Activated CD4-positive, alpha-beta T cell treated with anti-CD3 and anti-CD28 coated beads for 36 hours (primary cell): ENCODE measurements around the gene DPP9. TPM values are rescaled to one million over a fixed set of nuclear protein-coding genes. Genes with fewer than 3 reads are reported as not detected.

Source experiments
- ATAC-seq: fragments of 200-7000 bp; cut with Tn5 transposase; one replicate; pipeline ENCODE4 v1.10.0; 2021; ENCODE audit warnings: mild to moderate bottlenecking, moderate library complexity
- CTCF ChIA-PET: fragments of 350-600 bp; sonication (Branson Sonifier 250); formaldehyde crosslinking; loops from one replicate; lab custom pipeline; 2021; ENCODE audit warnings: antibody characterized with exemption; lab: Charles Lee
- POLR2A ChIA-PET: fragments of 350-600 bp; sonication (Branson Sonifier 250); formaldehyde crosslinking; loops from one replicate; lab custom pipeline; 2021; ENCODE audit warnings: antibody characterized with exemption, inconsistent platforms; lab: Charles Lee
- DNase-seq: peaks from one replicate; pipeline ENCODE4 v3.0.0-alpha.2; 2020
- H3K27ac Mint-ChIP-seq: one replicate; pipeline ENCODE4 v1.8.0; 2021; ENCODE audit warnings: mixed read lengths
- H3K27me3 Mint-ChIP-seq: one replicate; pipeline ENCODE4 v1.8.0; 2021; ENCODE audit warnings: mixed read lengths
- H3K36me3 Mint-ChIP-seq: one replicate; pipeline ENCODE4 v1.8.0; 2021; ENCODE audit warnings: low read depth, mixed read lengths
- H3K4me1 Mint-ChIP-seq: one replicate; pipeline ENCODE4 v1.8.0; 2021; ENCODE audit warnings: mixed read lengths
- H3K4me3 Mint-ChIP-seq: one replicate; pipeline ENCODE4 v1.8.0; 2021; ENCODE audit warnings: mild to moderate bottlenecking, moderate library complexity, mixed read lengths
- H3K9me3 Mint-ChIP-seq: one replicate; pipeline ENCODE4 v1.8.0; 2021; ENCODE audit warnings: low read depth, mixed read lengths
- intact Hi-C, 2 experiments: fragments of 100-400 bp; cut with DNase I in 1 of 2; cut with micrococcal nuclease in 1 of 2; formaldehyde crosslinking; loops; one replicate each; pipeline versions ENCODE4 v1.14.2 to v1.15.1; 2022 to 2024; cut with DNase I, micrococcal nuclease
- total RNA-seq, 2 experiments: library from RNA; stranded (reverse); gene quantifications; one replicate each; pipeline ENCODE4 v1.2.3, GENCODE V29; 2021

DPP9 gene
- total RNA-seq, 2 experiments from 2014 or later, result 49.2 to 51.3 TPM

DNA sequence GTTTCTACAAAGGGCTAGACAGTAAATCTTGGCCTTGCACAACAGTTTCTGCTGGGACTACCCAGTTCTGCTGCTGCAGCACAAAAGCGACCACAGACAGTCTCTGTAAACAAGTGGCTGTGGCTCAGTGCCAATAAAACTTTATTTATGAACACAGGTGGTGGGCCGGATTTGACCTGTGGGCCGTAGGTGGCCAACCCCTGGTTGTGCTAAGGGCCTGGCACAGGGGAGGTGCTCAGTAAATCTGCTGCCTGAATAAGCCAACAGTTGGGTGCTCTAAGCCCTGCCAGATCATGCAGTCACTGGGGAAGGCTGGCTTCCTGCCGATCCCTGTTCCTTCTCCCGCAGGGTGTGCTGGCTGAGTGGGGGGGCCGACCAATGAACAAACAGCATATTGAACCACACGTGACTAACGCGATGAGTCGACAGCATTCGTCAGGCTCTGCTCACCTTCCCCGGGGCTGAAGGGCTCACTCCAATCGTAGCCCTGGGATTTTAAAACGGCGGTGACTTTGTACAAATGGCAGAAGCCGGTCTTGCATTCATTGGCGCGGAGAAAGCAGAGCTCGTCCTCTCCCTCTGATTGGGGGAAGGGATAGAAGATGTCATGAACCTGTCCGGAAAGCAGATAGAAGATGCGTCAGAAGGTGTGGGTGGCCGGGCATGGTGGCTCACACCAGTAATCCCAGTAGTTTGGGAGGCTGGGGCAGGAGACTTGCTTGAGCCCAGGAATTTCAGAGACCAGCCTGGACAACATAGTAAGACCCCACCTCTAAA lies 29.2 kb downstream of the DPP9 start:
- ChIA-PET POLR2A (no interaction called here), CTCF (interaction anchor here (1.3 kb wide), 1 partner anchor 97 kb away, joined by 3 read pairs; the partner anchor contains the start of gene FEM1A)
- Mint-ChIP-seq H3K36me3 (peaks cover 29% of the 10 kb centered on the region), H3K4me3 (no peak overlapping the region), H3K27me3 (no peaks in the 10 kb centered on the region), H3K4me1 (no peaks in the 10 kb centered on the region), H3K9me3 (no peaks in the 10 kb centered on the region), H3K27ac (peak overlapping the region; percentile 13)
- ATAC-seq, result no peak
- intact Hi-C loops, result no loop called here
- no peak for DNase-seq

DNA sequence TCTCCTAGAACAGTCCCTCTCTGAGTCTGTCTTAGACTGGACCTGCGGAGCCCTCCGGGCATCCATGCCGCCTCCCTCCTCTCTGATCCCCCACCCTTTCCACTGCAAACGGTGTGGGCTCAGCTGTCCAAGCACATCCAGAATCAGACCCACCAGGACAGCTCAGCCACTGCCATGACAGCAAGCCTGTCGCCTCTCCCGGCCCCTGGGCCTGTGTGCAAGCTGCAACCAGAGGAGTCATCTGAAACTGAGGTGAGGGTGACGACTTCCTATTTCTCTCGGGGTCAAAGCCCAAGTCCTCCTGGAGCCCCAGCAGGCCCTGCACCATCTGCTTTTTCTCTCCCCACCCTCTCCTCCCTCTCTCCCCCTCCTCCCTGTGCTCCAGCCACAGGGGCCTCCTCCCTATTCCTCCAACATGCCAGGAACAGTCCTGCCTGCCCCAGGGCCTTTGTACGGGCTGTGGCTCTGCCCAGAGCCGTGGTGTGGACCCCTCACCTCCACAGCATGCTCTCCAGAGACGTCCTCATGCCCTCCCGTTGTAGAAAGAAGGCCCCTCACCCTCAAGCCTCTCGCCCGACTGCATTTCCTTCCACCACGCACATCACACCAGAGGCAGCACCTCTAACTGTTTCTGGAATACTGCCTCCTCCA lies 30.0 kb downstream of the DPP9 start:
- Mint-ChIP-seq H3K27me3 (no peaks in the 10 kb centered on the region), H3K4me3 (no peak overlapping the region), H3K4me1 (no peaks in the 10 kb centered on the region), H3K36me3 (peaks cover 29% of the 10 kb centered on the region), H3K9me3 (no peaks in the 10 kb centered on the region), H3K27ac (no peak overlapping the region)
- ChIA-PET POLR2A (no interaction called here), CTCF (no interaction called here)
- DNase-seq (no peak), ATAC-seq (no peak)
- intact Hi-C loops, result no loop called here

DNA sequence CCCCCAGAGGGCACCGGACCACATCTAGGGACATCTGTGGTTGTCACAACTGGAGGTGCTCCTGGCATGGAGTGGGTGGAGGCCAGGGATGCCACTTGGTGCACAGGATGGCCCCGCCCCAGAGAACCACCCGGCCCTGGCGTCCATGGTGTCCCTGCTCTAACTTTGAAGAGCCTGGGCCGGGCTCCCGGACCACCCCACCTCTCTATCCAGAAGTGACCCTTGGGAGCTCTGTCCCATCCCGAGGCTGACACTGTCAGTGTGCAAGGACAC lies 30.6 kb downstream of the DPP9 start:
- Mint-ChIP-seq H3K4me1 (no peaks in the 10 kb centered on the region), H3K36me3 (peaks cover 31% of the 10 kb centered on the region), H3K27ac (no peak overlapping the region), H3K27me3 (no peaks in the 10 kb centered on the region), H3K9me3 (no peaks in the 10 kb centered on the region), H3K4me3 (no peak overlapping the region)
- ATAC-seq, result no peak
- DNase-seq, result no peak
- POLR2A ChIA-PET, result no interaction called here
- intact Hi-C loops, result no loop called here
- CTCF ChIA-PET, result no interaction called here

DNA sequence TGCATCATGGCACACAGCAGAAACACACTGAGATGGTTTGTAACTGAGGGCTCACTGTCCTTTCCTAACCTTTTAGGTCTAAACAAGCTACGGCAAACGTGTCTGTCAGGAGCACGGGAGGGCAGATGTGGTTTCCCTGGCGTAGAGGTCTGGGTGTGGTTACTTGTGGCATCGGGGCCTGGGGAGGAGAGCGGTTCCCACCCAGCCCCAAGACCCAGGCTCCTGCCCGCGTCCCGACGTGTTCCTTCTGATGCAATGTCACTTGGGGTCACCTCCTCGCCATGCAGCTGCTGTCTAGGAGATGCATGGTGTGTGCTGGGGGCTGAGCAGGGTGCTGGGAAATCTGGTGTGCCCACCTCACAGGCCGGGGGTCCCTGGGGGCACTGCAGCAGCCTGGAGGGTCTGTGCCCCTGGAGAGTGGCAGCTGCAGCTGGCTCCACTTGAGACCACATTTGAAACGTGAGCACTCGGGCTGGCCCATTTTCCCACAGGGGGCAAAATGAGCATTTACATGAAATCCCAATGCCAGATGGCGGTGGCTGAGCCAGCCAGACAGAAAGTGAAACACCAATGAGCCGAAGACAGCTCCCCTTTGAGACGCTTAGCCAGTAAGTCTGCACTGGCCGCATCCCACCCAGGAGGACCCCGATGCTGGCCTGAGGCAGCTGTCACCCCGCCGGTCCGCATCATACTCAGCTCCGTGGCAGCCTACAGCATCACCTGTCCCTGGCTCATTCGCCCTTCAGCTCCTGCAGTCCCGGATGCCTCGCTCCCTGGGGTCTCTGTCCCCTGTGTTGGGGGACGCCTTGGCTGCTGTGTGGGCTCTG lies 31.2 kb downstream of the DPP9 start:
- ChIA-PET CTCF (no interaction called here), POLR2A (no interaction called here)
- no peaks in the 10 kb centered on the region for H3K4me1 Mint-ChIP-seq
- intact Hi-C loops, result no loop called here
- H3K27ac Mint-ChIP-seq, result no peak overlapping the region
- DNase-seq (no peak), ATAC-seq (no peak)
- no peaks in the 10 kb centered on the region for H3K27me3 Mint-ChIP-seq
- no peaks in the 10 kb centered on the region for H3K9me3 Mint-ChIP-seq
- H3K4me3 Mint-ChIP-seq, result no peak overlapping the region
- H3K36me3 Mint-ChIP-seq, result peaks cover 28% of the 10 kb centered on the region

DNA sequence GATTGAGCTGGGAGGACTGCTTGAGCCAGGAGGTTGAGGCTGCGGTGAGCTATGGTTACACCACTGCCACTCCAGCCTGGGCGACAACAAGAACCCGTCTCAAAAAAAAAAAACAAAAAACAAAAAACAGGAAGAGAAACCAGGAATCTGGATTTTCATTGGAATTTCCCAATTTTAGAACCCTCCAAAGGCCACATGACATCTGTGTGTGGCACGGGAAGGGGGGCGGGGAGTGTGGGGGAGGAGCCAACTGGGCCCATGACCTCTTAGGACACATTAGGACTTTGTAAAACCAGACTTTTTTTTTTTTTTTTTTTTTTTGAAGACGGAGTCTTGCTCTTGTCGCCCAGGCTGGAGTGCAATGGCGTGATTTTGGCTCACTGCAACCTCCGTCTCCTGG lies 32.3 kb downstream of the DPP9 start:
- intact Hi-C loops, result no loop called here
- no peaks in the 10 kb centered on the region for H3K4me1 Mint-ChIP-seq
- H3K4me3 Mint-ChIP-seq, result no peak overlapping the region
- no peak for ATAC-seq
- H3K27ac Mint-ChIP-seq, result no peak overlapping the region
- no peak for DNase-seq
- H3K9me3 Mint-ChIP-seq, result no peaks in the 10 kb centered on the region
- H3K36me3 Mint-ChIP-seq, result peaks cover 22% of the 10 kb centered on the region
- ChIA-PET POLR2A (no interaction called here), CTCF (no interaction called here)
- no peaks in the 10 kb centered on the region for H3K27me3 Mint-ChIP-seq

DNA sequence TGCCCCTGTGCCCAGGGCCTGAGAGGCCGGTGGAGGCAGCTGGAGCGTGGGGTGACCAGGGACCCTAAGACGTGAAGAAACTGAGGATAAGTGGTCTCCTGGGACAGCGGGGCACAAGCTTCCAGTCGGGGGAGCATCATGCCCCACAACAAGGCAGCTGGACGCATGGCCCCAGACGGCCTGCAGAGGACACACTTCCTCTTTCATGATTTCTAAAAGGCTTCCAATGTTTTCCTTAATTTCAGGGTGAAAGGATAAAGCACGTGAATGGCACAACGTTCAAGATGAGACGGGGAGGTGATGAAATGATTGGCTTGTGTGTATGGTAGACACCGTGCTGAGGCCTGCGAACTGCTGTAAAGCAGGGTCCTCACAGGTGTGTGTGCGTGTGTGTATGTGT lies 33.3 kb downstream of the DPP9 start:
- Mint-ChIP-seq H3K27ac (no peak overlapping the region), H3K36me3 (peaks cover 22% of the 10 kb centered on the region), H3K4me3 (no peak overlapping the region), H3K4me1 (no peaks in the 10 kb centered on the region), H3K27me3 (no peaks in the 10 kb centered on the region), H3K9me3 (no peaks in the 10 kb centered on the region)
- CTCF ChIA-PET, result no interaction called here
- intact Hi-C loops, result no loop called here
- DNase-seq (no peak), ATAC-seq (no peak)
- POLR2A ChIA-PET, result interaction anchor here (0.6 kb wide), 1 partner anchor 864 kb away, joined by 3 read pairs; no protein-coding TSS in a partner anchor

DNA sequence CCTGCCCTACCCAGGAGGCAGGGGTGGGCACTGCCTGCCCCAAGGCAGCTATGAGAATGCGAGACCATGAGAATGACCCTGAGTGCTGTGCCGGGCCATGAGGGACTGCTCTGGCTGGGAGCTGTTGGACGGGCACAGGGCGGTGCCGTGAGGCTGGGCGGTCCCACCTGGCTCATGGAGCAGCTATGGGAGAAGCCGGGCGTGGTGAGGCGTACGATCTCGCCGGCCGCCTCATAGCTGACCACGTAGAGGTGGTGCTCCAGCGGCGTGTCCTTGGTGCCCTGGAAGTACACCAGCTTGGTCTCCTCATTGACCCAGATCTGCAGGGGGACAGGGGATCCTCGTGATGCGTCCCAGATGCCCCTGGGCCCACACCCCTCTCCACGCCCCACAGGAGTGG lies 34.2 kb downstream of the DPP9 start:
- ATAC-seq (no peak), DNase-seq (no peak)
- CTCF ChIA-PET, result interaction anchor here (0.6 kb wide), 1 partner anchor 14 kb away, joined by 3 read pairs; no protein-coding TSS in a partner anchor
- Mint-ChIP-seq H3K4me3 (no peak overlapping the region), H3K9me3 (no peaks in the 10 kb centered on the region), H3K27ac (no peak overlapping the region), H3K27me3 (no peaks in the 10 kb centered on the region), H3K36me3 (peaks cover 19% of the 10 kb centered on the region), H3K4me1 (no peaks in the 10 kb centered on the region)
- intact Hi-C loops, result no loop called here
- POLR2A ChIA-PET, result interaction anchor here (0.6 kb wide), 1 partner anchor 863 kb away, joined by 3 read pairs; no protein-coding TSS in a partner anchor

DNA sequence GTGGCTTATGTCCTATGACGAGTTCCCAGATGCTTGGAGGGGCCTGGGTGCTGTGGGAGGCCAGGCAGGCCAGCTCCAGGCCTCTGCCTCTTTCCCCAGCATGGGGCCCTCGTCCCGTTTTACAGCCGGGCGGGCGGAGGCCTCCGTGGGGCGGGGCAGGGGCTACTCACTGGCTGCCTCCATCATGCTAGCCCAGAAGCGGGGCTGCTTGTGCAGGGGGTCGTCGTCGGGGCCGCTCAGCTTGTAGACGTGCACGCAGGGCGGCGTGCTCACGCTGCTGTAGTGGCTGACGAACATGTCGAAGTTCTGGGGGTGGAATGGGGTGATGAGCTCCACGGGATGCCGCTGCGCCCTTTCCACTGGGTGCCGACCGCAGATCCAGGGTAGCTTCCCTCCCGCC lies 35.1 kb downstream of the DPP9 start:
- no peaks in the 10 kb centered on the region for H3K9me3 Mint-ChIP-seq
- POLR2A ChIA-PET, result no interaction called here

DNA sequence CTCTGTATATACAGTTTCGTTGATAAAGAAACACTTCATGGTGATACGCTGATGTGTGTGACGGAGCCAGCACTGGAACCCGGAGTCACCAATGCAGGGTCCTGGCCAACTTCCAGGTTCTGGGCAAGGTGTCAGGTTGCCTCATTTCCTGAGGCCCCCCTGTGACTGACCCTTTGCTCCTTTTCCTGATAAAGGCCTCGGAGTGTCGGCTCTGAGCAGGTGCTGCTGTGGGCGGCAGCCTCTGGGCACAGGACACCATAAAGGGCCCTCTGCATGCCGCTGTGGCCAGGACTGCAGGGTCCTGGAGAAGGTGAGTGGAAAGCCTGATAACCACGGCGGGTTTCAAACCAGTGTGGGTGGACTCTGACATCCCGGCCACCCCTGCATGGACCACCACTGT lies 36.2 kb downstream of the DPP9 start:
- no peak overlapping the region for H3K4me3 Mint-ChIP-seq
- H3K36me3 Mint-ChIP-seq, result peaks cover 20% of the 10 kb centered on the region
- H3K27ac Mint-ChIP-seq, result no peak overlapping the region
- ATAC-seq (no peak), DNase-seq (no peak)
- no peaks in the 10 kb centered on the region for H3K27me3 Mint-ChIP-seq
- POLR2A ChIA-PET, result interaction anchor here (0.7 kb wide), 1 partner anchor 37 kb away, joined by 3 read pairs; no protein-coding TSS in a partner anchor
- CTCF ChIA-PET, result no interaction called here
- H3K4me1 Mint-ChIP-seq, result no peaks in the 10 kb centered on the region
- intact Hi-C loops, result no loop called here
- H3K9me3 Mint-ChIP-seq, result no peaks in the 10 kb centered on the region

More for the DNA sequence above, 35.1 kb downstream of the DPP9 start:
- Mint-ChIP-seq H3K36me3 (peaks cover 26% of the 10 kb centered on the region), H3K4me1 (no peaks in the 10 kb centered on the region), H3K27ac (no peak overlapping the region), H3K27me3 (no peaks in the 10 kb centered on the region), H3K4me3 (no peak overlapping the region)
- intact Hi-C loops, result no loop called here
- no peak for DNase-seq
- CTCF ChIA-PET, result interaction anchor here (0.5 kb wide), 1 partner anchor 1653 kb away, joined by 3 read pairs; no protein-coding TSS in a partner anchor
- no peak for ATAC-seq

DNA sequence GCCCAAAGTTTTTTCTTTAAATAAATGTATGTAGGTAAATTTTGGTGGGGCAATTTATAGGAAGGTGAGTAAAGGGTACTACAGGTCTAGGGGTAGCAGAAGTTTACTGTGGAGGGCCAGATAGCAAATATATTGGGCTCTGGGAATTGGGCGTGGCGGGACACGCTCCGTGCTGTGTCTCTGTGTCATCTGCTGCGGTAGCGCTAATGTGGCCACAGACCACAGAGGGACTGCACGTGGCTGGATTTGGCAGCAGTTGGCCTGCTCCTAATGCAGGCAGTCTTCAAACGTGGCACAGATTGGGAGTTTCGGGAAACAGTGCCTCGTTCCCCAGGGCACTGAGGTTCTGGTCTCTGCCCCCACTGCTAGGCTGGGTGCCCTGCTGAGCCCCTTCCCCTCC lies 36.9 kb downstream of the DPP9 start:
- no peak overlapping the region for H3K4me3 Mint-ChIP-seq
- H3K27ac Mint-ChIP-seq, result no peak overlapping the region
- ChIA-PET CTCF (no interaction called here), POLR2A (no interaction called here)
- no peak for DNase-seq
- H3K9me3 Mint-ChIP-seq, result no peaks in the 10 kb centered on the region
- H3K4me1 Mint-ChIP-seq, result no peaks in the 10 kb centered on the region
- H3K36me3 Mint-ChIP-seq, result peaks cover 19% of the 10 kb centered on the region
- intact Hi-C loops, result no loop called here
- ATAC-seq, result no peak
- no peaks in the 10 kb centered on the region for H3K27me3 Mint-ChIP-seq

DNA sequence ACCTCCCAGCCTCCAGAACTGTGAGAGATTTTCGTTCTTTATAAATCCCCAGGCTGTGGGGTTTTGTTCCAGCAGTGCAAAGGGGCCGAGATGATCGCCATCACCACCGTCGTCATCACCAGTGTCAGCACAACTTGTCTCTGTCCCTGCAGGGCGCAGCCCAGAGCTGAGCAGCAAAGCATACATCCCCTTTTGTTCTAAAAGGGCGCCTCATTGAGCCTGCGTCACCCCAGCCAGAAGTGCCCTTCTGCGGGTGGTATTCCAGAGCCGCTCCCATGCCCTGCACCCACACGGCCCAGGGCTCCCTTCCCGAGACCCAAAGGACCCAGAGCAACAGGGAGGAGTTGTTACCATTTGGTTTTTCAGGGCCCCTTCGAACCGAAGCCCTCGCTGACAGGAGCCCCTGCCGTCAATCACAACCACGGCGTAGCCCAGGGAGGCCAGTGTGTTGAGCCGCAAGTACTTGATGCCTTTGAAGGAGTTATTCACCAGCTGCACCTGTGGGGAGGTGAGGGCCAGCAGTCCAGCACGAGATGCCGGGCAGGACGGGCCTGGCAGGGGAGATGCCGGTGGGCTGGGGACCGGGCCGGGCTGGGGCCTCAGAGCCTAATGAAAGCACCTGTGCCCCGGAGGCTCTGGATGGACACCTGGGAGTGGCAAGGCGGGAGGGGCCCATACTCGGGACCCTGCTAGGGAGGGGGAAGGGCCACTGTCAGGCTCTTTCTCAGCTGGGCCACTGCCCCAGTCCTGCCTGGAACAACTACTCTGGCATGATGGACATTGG lies 39.1 kb downstream of the DPP9 start:
- Mint-ChIP-seq H3K4me3 (no peak overlapping the region), H3K4me1 (no peaks in the 10 kb centered on the region), H3K27ac (no peak overlapping the region), H3K27me3 (no peaks in the 10 kb centered on the region), H3K36me3 (peaks cover 14% of the 10 kb centered on the region), H3K9me3 (no peaks in the 10 kb centered on the region)
- intact Hi-C loops, result no loop called here
- ATAC-seq (no peak), DNase-seq (no peak)
- CTCF ChIA-PET, result no interaction called here
- POLR2A ChIA-PET, result no interaction called here
